Measurements from ENCODE around the gene SLU7.

The SLU7 gene

DNA sequence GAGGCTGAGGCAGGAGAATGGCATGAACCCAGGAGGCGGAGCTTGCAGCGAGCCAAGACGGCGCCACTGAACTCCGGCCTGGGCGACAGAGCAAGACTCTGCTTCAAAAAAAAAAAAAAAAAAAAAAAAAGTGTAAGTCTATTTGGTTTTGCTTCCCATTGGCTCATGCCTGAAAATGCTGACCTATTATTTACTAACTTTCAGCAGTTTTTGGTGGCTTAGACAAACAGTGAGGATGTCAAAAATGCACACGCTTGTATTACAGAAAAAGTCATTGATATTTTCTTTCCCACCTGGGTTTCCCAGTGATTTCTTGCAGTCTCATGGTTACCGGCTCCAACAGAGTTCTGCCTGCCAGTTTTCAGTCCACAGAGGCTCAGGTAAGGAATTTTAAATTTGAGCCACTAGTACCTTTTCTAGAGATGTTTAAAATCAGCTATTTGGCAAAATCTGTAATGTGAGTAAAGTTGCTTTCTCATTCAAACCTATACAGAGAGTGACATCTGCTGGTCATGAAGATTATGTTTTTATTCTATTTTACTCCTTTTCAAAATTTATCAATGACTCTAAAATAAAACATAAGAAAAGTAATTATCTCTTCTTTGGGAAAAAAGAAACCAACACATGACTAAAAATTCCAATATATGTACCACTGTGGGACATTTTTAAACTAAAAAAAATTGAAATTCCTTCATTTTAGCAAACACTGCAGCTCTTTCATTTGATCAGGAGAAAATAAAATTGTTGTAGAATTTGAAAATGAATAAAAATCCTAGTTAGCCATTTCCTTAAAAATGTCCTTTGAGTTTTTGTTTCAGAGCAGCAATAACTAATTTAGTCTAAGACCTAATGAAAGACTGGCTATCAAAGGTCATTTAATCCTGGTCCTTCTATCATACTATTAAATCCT is 27.8 kb downstream of the SLU7 start:
- H3K4me1 Mint-ChIP-seq: peaks cover 2% of the 10 kb centered on the region
- H3K4me3 Mint-ChIP-seq: no peak overlapping the region
- H3K27me3 Mint-ChIP-seq (ENCODE audit: low read depth, poor library complexity): no peaks in the 10 kb centered on the region
- no peak for DNase-seq
- TF ChIP-seq, protein P1, sequence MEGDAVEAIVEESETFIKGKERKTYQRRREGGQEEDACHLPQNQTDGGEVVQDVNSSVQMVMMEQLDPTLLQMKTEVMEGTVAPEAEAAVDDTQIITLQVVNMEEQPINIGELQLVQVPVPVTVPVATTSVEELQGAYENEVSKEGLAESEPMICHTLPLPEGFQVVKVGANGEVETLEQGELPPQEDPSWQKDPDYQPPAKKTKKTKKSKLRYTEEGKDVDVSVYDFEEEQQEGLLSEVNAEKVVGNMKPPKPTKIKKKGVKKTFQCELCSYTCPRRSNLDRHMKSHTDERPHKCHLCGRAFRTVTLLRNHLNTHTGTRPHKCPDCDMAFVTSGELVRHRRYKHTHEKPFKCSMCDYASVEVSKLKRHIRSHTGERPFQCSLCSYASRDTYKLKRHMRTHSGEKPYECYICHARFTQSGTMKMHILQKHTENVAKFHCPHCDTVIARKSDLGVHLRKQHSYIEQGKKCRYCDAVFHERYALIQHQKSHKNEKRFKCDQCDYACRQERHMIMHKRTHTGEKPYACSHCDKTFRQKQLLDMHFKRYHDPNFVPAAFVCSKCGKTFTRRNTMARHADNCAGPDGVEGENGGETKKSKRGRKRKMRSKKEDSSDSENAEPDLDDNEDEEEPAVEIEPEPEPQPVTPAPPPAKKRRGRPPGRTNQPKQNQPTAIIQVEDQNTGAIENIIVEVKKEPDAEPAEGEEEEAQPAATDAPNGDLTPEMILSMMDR (IDR thresholded peaks at IDR 0.05): peak; percentile 47
- H3K36me3 Mint-ChIP-seq (ENCODE audit: low read depth): peaks cover 49% of the 10 kb centered on the region
- H3K9me3 Mint-ChIP-seq: peaks cover 40% of the 10 kb centered on the region
- H3K27ac Mint-ChIP-seq: no peak overlapping the region

DNA sequence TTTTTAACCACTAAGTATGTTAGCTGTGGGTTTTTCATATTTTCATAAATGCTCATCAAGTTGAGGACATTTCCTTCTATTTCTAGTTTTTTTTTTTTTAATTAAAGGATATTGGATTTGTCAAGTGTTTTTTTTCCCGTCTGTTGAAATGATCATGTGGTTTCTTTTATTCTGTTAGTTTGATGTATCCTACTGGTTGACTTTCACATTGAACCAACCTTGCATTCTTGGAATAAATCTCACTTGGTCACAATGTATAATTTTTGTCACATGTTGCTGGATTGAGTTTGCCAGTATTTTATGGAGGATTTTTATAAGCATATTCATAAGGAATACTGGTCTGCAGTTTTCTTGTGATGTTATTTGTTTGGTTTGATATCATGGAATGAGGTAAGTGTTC is 31.4 kb downstream of the SLU7 start:
- DNase-seq: no peak
- H3K36me3 Mint-ChIP-seq (ENCODE audit: low read depth): peaks cover 54% of the 10 kb centered on the region
- no peaks in the 10 kb centered on the region for H3K4me1 Mint-ChIP-seq
- peaks cover 43% of the 10 kb centered on the region for H3K9me3 Mint-ChIP-seq
- H3K27ac Mint-ChIP-seq: no peak overlapping the region
- TF ChIP-seq, protein P1 (IDR thresholded peaks at IDR 0.05): no peak
- H3K27me3 Mint-ChIP-seq (ENCODE audit: low read depth, poor library complexity): no peaks in the 10 kb centered on the region
- H3K4me3 Mint-ChIP-seq: no peak overlapping the region

DNA sequence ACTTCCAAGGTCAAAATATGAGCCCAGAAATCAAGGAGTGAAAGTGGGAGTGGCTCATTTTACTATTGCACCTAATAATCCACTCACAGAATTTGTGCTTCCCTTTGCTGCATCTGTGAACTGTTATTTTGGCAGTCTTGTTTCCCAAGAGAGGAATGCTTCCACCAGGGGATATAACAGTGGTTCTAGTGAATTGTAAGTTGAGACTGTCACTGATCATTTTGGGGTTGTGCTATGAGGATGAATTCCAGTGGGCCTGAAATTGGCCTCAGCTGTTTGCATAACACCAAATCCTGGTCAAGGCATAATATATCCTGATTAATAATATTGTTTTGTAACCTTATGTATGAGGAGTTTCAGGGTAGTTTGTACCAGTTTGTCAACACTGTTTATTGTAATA is 33.4 kb downstream of the SLU7 start:
- Mint-ChIP-seq H3K4me3 (no peak overlapping the region), H3K4me1 (no peaks in the 10 kb centered on the region), H3K27ac (peak overlapping the region; percentile 16), H3K27me3 (ENCODE audit: low read depth, poor library complexity) (no peaks in the 10 kb centered on the region), H3K9me3 (peaks cover 39% of the 10 kb centered on the region), H3K36me3 (ENCODE audit: low read depth) (peaks cover 50% of the 10 kb centered on the region)
- no peak for DNase-seq
- TF ChIP-seq, protein P1 (IDR thresholded peaks at IDR 0.05): no peak

DNA sequence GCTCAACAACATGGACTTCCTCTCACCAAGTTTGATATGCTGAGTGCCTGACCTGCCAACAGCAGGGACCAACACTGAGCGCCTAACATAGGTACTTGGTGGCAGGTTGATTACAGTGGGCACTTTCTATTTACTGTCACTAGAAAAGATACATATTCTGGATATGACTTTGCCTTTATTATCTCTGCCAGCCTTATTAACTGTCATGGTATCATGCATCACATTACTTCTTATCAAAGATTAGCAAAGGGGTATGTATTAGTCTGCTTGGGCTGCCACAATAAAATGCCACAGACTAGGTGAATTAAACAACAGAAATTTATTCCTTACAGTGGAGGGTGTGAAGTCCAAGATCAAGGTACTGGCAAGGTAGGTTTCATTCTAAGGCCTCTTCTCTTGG is 34.2 kb downstream of the SLU7 start:
- H3K27me3 Mint-ChIP-seq (ENCODE audit: low read depth, poor library complexity): peaks cover 4% of the 10 kb centered on the region
- peaks cover 38% of the 10 kb centered on the region for H3K9me3 Mint-ChIP-seq
- TF ChIP-seq, protein P1 (IDR thresholded peaks at IDR 0.05): no peak
- no peaks in the 10 kb centered on the region for H3K4me1 Mint-ChIP-seq
- H3K36me3 Mint-ChIP-seq (ENCODE audit: low read depth): peaks cover 50% of the 10 kb centered on the region
- DNase-seq: no peak
- no peak overlapping the region for H3K27ac Mint-ChIP-seq
- no peak overlapping the region for H3K4me3 Mint-ChIP-seq

DNA sequence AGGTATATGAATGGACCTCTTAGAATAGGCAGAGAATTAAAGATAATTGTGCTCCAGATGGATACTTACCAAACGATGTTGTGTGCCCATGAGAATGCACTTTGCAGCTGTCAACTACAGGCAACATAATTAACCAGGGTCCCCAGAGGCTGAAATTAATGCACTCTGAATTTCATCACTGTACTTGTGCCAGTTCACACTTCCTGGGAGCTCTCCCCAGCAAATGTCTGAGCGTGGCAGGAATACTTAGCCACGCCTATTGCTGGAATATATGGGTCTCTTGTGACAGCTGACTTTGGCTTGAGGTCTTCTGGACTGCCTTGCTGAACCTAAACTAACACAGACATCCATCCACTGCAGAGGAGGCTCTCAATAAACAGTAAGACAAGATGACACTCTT is 36.5 kb downstream of the SLU7 start:
- Mint-ChIP-seq H3K27me3 (ENCODE audit: low read depth, poor library complexity) (peaks cover 6% of the 10 kb centered on the region), H3K4me1 (no peaks in the 10 kb centered on the region), H3K9me3 (peaks cover 14% of the 10 kb centered on the region), H3K36me3 (ENCODE audit: low read depth) (peaks cover 27% of the 10 kb centered on the region), H3K27ac (no peak overlapping the region), H3K4me3 (no peak overlapping the region)
- TF ChIP-seq, protein P1 (IDR thresholded peaks at IDR 0.05): no peak
- no peak for DNase-seq

DNA sequence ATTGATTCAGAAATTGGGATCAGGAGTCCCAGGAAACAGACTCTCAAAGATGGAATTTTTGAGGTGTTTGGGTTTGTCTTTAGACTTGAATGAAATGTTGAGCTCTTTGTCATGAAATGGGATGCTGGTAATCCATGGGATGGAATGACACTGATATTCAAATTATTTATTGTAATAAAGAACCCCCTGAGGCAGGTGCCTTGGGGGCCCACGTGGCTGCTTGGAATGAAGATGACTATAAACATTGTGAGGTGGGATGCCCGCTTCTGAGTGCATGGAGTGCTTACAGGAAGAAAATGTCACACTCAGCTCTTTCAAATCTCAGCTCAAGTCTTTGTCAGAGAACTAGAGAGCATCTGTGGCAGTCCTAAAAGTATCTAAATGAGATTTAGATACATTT is 38.8 kb downstream of the SLU7 start:
- DNase-seq: no peak
- no peak overlapping the region for H3K4me3 Mint-ChIP-seq
- H3K4me1 Mint-ChIP-seq: no peaks in the 10 kb centered on the region
- no peak overlapping the region for H3K27ac Mint-ChIP-seq
- no peaks in the 10 kb centered on the region for H3K9me3 Mint-ChIP-seq
- TF ChIP-seq, protein P1 (IDR thresholded peaks at IDR 0.05): no peak
- peaks cover 15% of the 10 kb centered on the region for H3K27me3 Mint-ChIP-seq (ENCODE audit: low read depth, poor library complexity)
- H3K36me3 Mint-ChIP-seq (ENCODE audit: low read depth): peaks cover 7% of the 10 kb centered on the region

Measured in nephron progenitor cell (in vitro differentiated cells).